Inflammatory macrophage treated with lipopolysaccharide for 1 hour (primary cell): ENCODE data around the gene PLXNA2.
A peak's percentile ranks its signal among the peaks of the same experiment; 100 is the strongest.

ENCODE experiments used
- DNase-seq, 2 donors: peaks; one replicate each; pipeline ENCODE4 v3.0.0-alpha.2; 2020 to 2022

Gene PLXNA2

GRCh38 chr1:208054911-208055379, 189.2 kb downstream of the PLXNA2 start:
- no peak for DNase-seq

GRCh38 chr1:208054485-208054884, 189.7 kb downstream of the PLXNA2 start:
- no peak for DNase-seq

- no peak for DNase-seq
Measured at GRCh38 chr1:208053661-208054060, 190.5 kb downstream of the PLXNA2 start.

GRCh38 chr1:208052926-208053407, 191.2 kb downstream of the PLXNA2 start:
- no peak for DNase-seq

GRCh38 chr1:208052135-208052534, 192.0 kb downstream of the PLXNA2 start:
- no peak for DNase-seq

GRCh38 chr1:208051651-208052050, 192.5 kb downstream of the PLXNA2 start:
- no peak for DNase-seq

GRCh38 chr1:208048904-208049303, 195.3 kb downstream of the PLXNA2 start:
- DNase-seq: peak; percentile 67 to 82

GRCh38 chr1:208047975-208048374, 196.2 kb downstream of the PLXNA2 start:
- no peak for DNase-seq

- no peak for DNase-seq
Measured at GRCh38 chr1:208047476-208047934, 196.7 kb downstream of the PLXNA2 start.

- DNase-seq: no peak
Measured at GRCh38 chr1:208045463-208046260, 198.5 kb downstream of the PLXNA2 start.

- DNase-seq: no peak
Measured at GRCh38 chr1:208044589-208045462, 199.4 kb downstream of the PLXNA2 start.

GRCh38 chr1:208043691-208044181, 200.4 kb downstream of the PLXNA2 start:
- DNase-seq: no peak

GRCh38 chr1:208042868-208043267, 201.3 kb downstream of the PLXNA2 start:
- no peak for DNase-seq

- no peak for DNase-seq
Measured at GRCh38 chr1:208042041-208042615, 202.1 kb downstream of the PLXNA2 start.

GRCh38 chr1:208041505-208041904, 202.7 kb downstream of the PLXNA2 start:
- no peak for DNase-seq

- no peak for DNase-seq
Measured at GRCh38 chr1:208040821-208041297, 203.3 kb downstream of the PLXNA2 start.

- DNase-seq: no peak
Measured at GRCh38 chr1:208039536-208040332, 204.4 kb downstream of the PLXNA2 start.

- no peak for DNase-seq
Measured at GRCh38 chr1:208038303-208038702, 205.9 kb downstream of the PLXNA2 start.

- DNase-seq: no peak
Measured at GRCh38 chr1:208036918-208037766, 207.0 kb downstream of the PLXNA2 start.

GRCh38 chr1:208036106-208036808, 207.9 kb downstream of the PLXNA2 start:
- DNase-seq: peak in 1 of 2 donors; percentile 15
